Ascending aorta (tissue), 2 donors: ENCODE results near the gene TSPAN11. TPM values are rescaled to one million over a fixed set of nuclear protein-coding genes. Genes with fewer than 3 reads are reported as not detected.

ENCODE experiments used
- DNase-seq, 2 donors: peaks; one replicate each; pipeline ENCODE4 v3.0.0-alpha.2; 2019; ENCODE audit warnings: low spot score in 2 of 2
- H3K27ac ChIP-seq, 2 donors: fragments of 200-600 bp; sonication (generic); one replicate each; pipeline ENCODE4 v1.5.1; 2016 to 2017; ENCODE audit warnings: mild to moderate bottlenecking in 1 of 2
- H3K27me3 ChIP-seq: fragments of 200-600 bp; sonication (generic); one replicate; pipeline ENCODE4 v1.5.1; 2017
- H3K36me3 ChIP-seq, 2 donors: fragments of 200-600 bp; sonication (generic); one replicate each; pipeline ENCODE4 v1.5.1; 2016
- H3K4me1 ChIP-seq, 2 donors: fragments of 200-600 bp; sonication (generic); one replicate each; pipeline ENCODE4 v1.5.1; 2016 to 2017; ENCODE audit warnings: mild to moderate bottlenecking in 1 of 2
- H3K4me3 ChIP-seq, 2 donors: fragments of 200-600 bp; sonication (generic); one replicate each; pipeline ENCODE4 v1.5.1; 2016 to 2017; ENCODE audit warnings: mild to moderate bottlenecking in 1 of 2
- H3K9me3 ChIP-seq, 2 donors: fragments of 200-600 bp; sonication (generic); one replicate each; pipeline ENCODE4 v1.5.1; 2016
- CTCF ChIP-seq, 3 experiments: fragments of 200-600 bp in 2 of 3; fragments of 450-650 bp in 1 of 3; sonication (generic) in 2 of 3; IDR thresholded peaks; one replicate each; pipeline ENCODE4 v1.5.1; 2016 to 2019; ENCODE audit warnings: antibody characterized with exemption in 3 of 3, mild to moderate bottlenecking in 1 of 3, moderate library complexity in 1 of 3
- intact Hi-C: fragments of 100-400 bp; cut with DNase I; formaldehyde crosslinking; loops from one replicate; pipeline ENCODE4 v1.15.1; 2023
- total RNA-seq: library from RNA; depleted of rRNA; stranded (reverse); fragments of >200 nt; gene quantifications from one replicate; pipeline ENCODE4 v1.1.0, GENCODE V29; 2016

TSPAN11 gene
- total RNA-seq, 1 donor from 2014 or later: 5.2 TPM

- no peak overlapping the region for H3K27ac ChIP-seq
- intact Hi-C loops: no loop called here
- H3K4me3 ChIP-seq: no peak overlapping the region
- no peaks in the 10 kb centered on the region for H3K4me1 ChIP-seq
- no peaks in the 10 kb centered on the region for H3K36me3 ChIP-seq
- H3K27me3 ChIP-seq: no peaks in the 10 kb centered on the region
- H3K9me3 ChIP-seq: no peaks in the 10 kb centered on the region
- no peak for TF ChIP-seq CTCF (IDR thresholded peaks at IDR 0.05)
- DNase-seq: no peak
These were observed 80.6 kb downstream of the TSPAN11 start for GRCh38 chr12:31007153-31007495.

- H3K27ac ChIP-seq: no peak overlapping the region
- no peak for DNase-seq
- intact Hi-C loops: no loop called here
- no peak overlapping the region for H3K4me3 ChIP-seq
- no peaks in the 10 kb centered on the region for H3K4me1 ChIP-seq
- no peaks in the 10 kb centered on the region for H3K9me3 ChIP-seq
- H3K36me3 ChIP-seq: no peaks in the 10 kb centered on the region
- TF ChIP-seq CTCF (IDR thresholded peaks at IDR 0.05): no peak
- H3K27me3 ChIP-seq: no peaks in the 10 kb centered on the region
These were observed 81.2 kb downstream of the TSPAN11 start for GRCh38 chr12:31007636-31008175.

- H3K4me1 ChIP-seq: no peaks in the 10 kb centered on the region
- DNase-seq: no peak
These were observed 81.8 kb downstream of the TSPAN11 start for GRCh38 chr12:31008241-31008761.

GRCh38 chr12:31008961-31009840 lies 82.7 kb downstream of the TSPAN11 start:
- DNase-seq: no peak
- no peak for TF ChIP-seq CTCF (IDR thresholded peaks at IDR 0.05)
- no peak overlapping the region for H3K4me3 ChIP-seq
- no peak overlapping the region for H3K27ac ChIP-seq
- H3K4me1 ChIP-seq: no peaks in the 10 kb centered on the region
- intact Hi-C loops: no loop called here
- H3K27me3 ChIP-seq: no peaks in the 10 kb centered on the region
- H3K36me3 ChIP-seq: no peaks in the 10 kb centered on the region
- H3K9me3 ChIP-seq: no peaks in the 10 kb centered on the region

More at GRCh38 chr12:31008241-31008761, 81.8 kb downstream of the TSPAN11 start:
- no peaks in the 10 kb centered on the region for H3K9me3 ChIP-seq
- TF ChIP-seq CTCF (IDR thresholded peaks at IDR 0.05): no peak
- H3K27me3 ChIP-seq: no peaks in the 10 kb centered on the region
- no peak overlapping the region for H3K4me3 ChIP-seq
- intact Hi-C loops: no loop called here
- H3K27ac ChIP-seq: no peak overlapping the region
- H3K36me3 ChIP-seq: no peaks in the 10 kb centered on the region

GRCh38 chr12:31009976-31010375 lies 83.4 kb downstream of the TSPAN11 start:
- no peak for DNase-seq
- intact Hi-C loops: no loop called here

More at GRCh38 chr12:31009976-31010375, 83.4 kb downstream of the TSPAN11 start:
- H3K36me3 ChIP-seq: no peaks in the 10 kb centered on the region
- no peak for TF ChIP-seq CTCF (IDR thresholded peaks at IDR 0.05)
- H3K4me1 ChIP-seq: no peaks in the 10 kb centered on the region
- H3K9me3 ChIP-seq: no peaks in the 10 kb centered on the region
- no peak overlapping the region for H3K4me3 ChIP-seq
- no peak overlapping the region for H3K27ac ChIP-seq
- no peaks in the 10 kb centered on the region for H3K27me3 ChIP-seq
